GM19025 (cell line): ENCODE measurements around the gene PRKACA.
A peak's percentile ranks its signal among the peaks of the same experiment; 100 is the strongest.

ENCODE experiments used
- ATAC-seq: cut with Tn5 transposase; IDR thresholded peaks from one replicate; pipeline ENCODE4 v1.9.1; 2021; ENCODE audit warnings: mild to moderate bottlenecking, low read depth, moderate library complexity; ENCODE audit not compliant: unreplicated experiment

The PRKACA gene

GRCh38 chr19:14097532-14098151 is 19.9 kb downstream of the PRKACA start:
- ATAC-seq: no peak

- no peak for ATAC-seq
Observed at GRCh38 chr19:14096272-14096992, 21.1 kb downstream of the PRKACA start.

GRCh38 chr19:14094854-14095253 is 22.7 kb downstream of the PRKACA start:
- ATAC-seq: no peak

GRCh38 chr19:14093117-14093823 is 24.3 kb downstream of the PRKACA start:
- no peak for ATAC-seq

- ATAC-seq: no peak
Observed at GRCh38 chr19:14091813-14092462, 25.6 kb downstream of the PRKACA start.

- peak; percentile 55 for ATAC-seq
Observed at GRCh38 chr19:14091081-14091812, 26.3 kb downstream of the PRKACA start.

- peak; percentile 35 for ATAC-seq
Observed at GRCh38 chr19:14090509-14091080, 27.0 kb downstream of the PRKACA start, which contains the start of gene SAMD1. Gene SAMD1, minus strand, starts transcription at chr19:14090751.

- peak; percentile 17 for ATAC-seq
Observed at GRCh38 chr19:14089662-14090508, 27.7 kb downstream of the PRKACA start.

- no peak for ATAC-seq
Observed at GRCh38 chr19:14089412-14089661, 28.2 kb downstream of the PRKACA start.

- ATAC-seq: no peak
Observed at GRCh38 chr19:14088634-14089411, 28.7 kb downstream of the PRKACA start.

- ATAC-seq: no peak
Observed at GRCh38 chr19:14086098-14086497, 31.5 kb downstream of the PRKACA start.

- no peak for ATAC-seq
Observed at GRCh38 chr19:14085309-14085995, 32.1 kb downstream of the PRKACA start, which contains the start of gene C19orf67. Gene C19orf67, minus strand, starts transcription at chr19:14085783. Its CDS starts 156 bp downstream, at chr19:14085627.

GRCh38 chr19:14082675-14082960 is 34.9 kb downstream of the PRKACA start:
- ATAC-seq: no peak

- ATAC-seq: no peak
Observed at GRCh38 chr19:14081797-14082674, 35.5 kb downstream of the PRKACA start.

- peak; percentile 85 for ATAC-seq
Observed at GRCh38 chr19:14080887-14081796, 36.4 kb downstream of the PRKACA start.

- ATAC-seq: no peak
Observed at GRCh38 chr19:14078411-14078810, 39.2 kb downstream of the PRKACA start.
